ENCODE measurements around the gene THPO.

GRCh38 chr3:184349563-184350470 is 28.2 kb downstream of the THPO start:
- TF ChIP-seq POLR2A (IDR thresholded peaks at IDR 0.05; ENCODE audit: low read depth, low read length) (no peak), POLR2AphosphoS5 (IDR thresholded peaks at IDR 0.05; ENCODE audit: low read depth, low read length) (no peak)
